Astrocyte (in vitro differentiated cells and primary cell): ENCODE measurements around the gene SVBP. TPM values are rescaled to one million over a fixed set of nuclear protein-coding genes. Genes with fewer than 3 reads are reported as not detected.

Experiments
- DNase-seq: peaks from one replicate; pipeline ENCODE4 v3.0.0-alpha.2; 2010; ENCODE audit warnings: low read depth
- FAIRE-seq: peaks from 2 replicates; lab custom pipeline; 2011; peaks lifted over from hg19 to GRCh38; lab: Jason Lieb, UNC
- H2AFZ ChIP-seq: 2 replicates; pipeline ENCODE4 v1.6.0; 2012; ENCODE audit warnings: low read depth, low read length, inconsistent platforms
- H3K27ac ChIP-seq: 2 replicates; pipeline ENCODE4 v1.5.1; 2011; ENCODE audit warnings: low read depth, low read length, inconsistent platforms
- H3K27me3 ChIP-seq: 2 replicates; pipeline ENCODE4 v1.6.0; 2011; ENCODE audit warnings: low read length, inconsistent platforms; ENCODE audit not compliant: insufficient read depth
- H3K36me3 ChIP-seq: 2 replicates; pipeline ENCODE4 v1.5.1; 2011; ENCODE audit warnings: low read length, inconsistent platforms; ENCODE audit not compliant: insufficient read depth
- H3K4me1 ChIP-seq: 2 replicates; pipeline ENCODE4 v1.5.1; 2011; ENCODE audit warnings: low read length, inconsistent platforms; ENCODE audit not compliant: insufficient read depth
- H3K4me2 ChIP-seq: 2 replicates; pipeline ENCODE4 v1.6.0; 2012; ENCODE audit warnings: low read length, inconsistent platforms
- H3K4me3 ChIP-seq: 2 replicates; pipeline ENCODE4 v1.5.1; 2011; ENCODE audit warnings: low read depth, mild to moderate bottlenecking, low read length, inconsistent platforms; ENCODE audit not compliant: insufficient read depth
- H3K79me2 ChIP-seq: 2 replicates; pipeline ENCODE4 v1.6.0; 2012; ENCODE audit warnings: mild to moderate bottlenecking, low read length, inconsistent platforms; ENCODE audit not compliant: insufficient read depth
- H3K9ac ChIP-seq: 2 replicates; pipeline ENCODE4 v1.6.0; 2012; ENCODE audit warnings: mild to moderate bottlenecking, low read length, inconsistent platforms
- H3K9me3 ChIP-seq: 2 replicates; pipeline ENCODE4 v1.5.1; 2012; ENCODE audit warnings: low read depth, mild to moderate bottlenecking, low read length, inconsistent platforms; ENCODE audit not compliant: insufficient read depth
- H4K20me1 ChIP-seq: 2 replicates; pipeline ENCODE4 v1.6.0; 2012; ENCODE audit warnings: low read length, inconsistent platforms; ENCODE audit not compliant: insufficient read depth
- H3K27ac Mint-ChIP-seq: one replicate; pipeline ENCODE4 v1.8.0; 2021; ENCODE audit warnings: mild to moderate bottlenecking, mixed read lengths; ENCODE audit not compliant: unreplicated experiment
- H3K27me3 Mint-ChIP-seq: one replicate; pipeline ENCODE4 v1.8.0; 2021; ENCODE audit warnings: low read depth, mixed read lengths; ENCODE audit not compliant: unreplicated experiment
- H3K36me3 Mint-ChIP-seq: one replicate; pipeline ENCODE4 v1.8.0; 2021; ENCODE audit warnings: low read depth, mixed read lengths; ENCODE audit not compliant: unreplicated experiment
- H3K4me1 Mint-ChIP-seq: one replicate; pipeline ENCODE4 v1.8.0; 2021; ENCODE audit warnings: low read depth, mixed read lengths; ENCODE audit not compliant: unreplicated experiment
- H3K4me3 Mint-ChIP-seq: one replicate; pipeline ENCODE4 v1.8.0; 2021; ENCODE audit warnings: mild to moderate bottlenecking, moderate library complexity, mixed read lengths; ENCODE audit not compliant: unreplicated experiment
- H3K9me3 Mint-ChIP-seq: one replicate; pipeline ENCODE4 v1.8.0; 2021; ENCODE audit warnings: mild to moderate bottlenecking, mixed read lengths; ENCODE audit not compliant: unreplicated experiment
- EZH2 ChIP-seq: IDR thresholded peaks from 2 replicates; pipeline ENCODE4 v1.6.1; 2012; ENCODE audit warnings: mild to moderate bottlenecking, low read length, inconsistent platforms; ENCODE audit not compliant: insufficient read depth
- total RNA-seq: library from RNA; stranded (reverse); gene quantifications from 2 replicates; pipeline ENCODE4 v1.2.1, GENCODE V29; 2021
- TF ChIP-seq, protein P1 (sequence below): IDR thresholded peaks from 2 replicates; pipeline ENCODE4 v1.5.1; 2011; ENCODE audit warnings: low read depth, mild to moderate bottlenecking, inconsistent platforms, low read length, moderate library complexity; ENCODE audit not compliant: insufficient read depth

The SVBP gene
- total RNA-seq, 1 donor from 2014 or later: 28.1 TPM

GRCh38 chr1:42847721-42848460 is 30.7 kb upstream of the SVBP start:
- no peak overlapping the region for H3K27ac Mint-ChIP-seq
- TF ChIP-seq, protein P1, sequence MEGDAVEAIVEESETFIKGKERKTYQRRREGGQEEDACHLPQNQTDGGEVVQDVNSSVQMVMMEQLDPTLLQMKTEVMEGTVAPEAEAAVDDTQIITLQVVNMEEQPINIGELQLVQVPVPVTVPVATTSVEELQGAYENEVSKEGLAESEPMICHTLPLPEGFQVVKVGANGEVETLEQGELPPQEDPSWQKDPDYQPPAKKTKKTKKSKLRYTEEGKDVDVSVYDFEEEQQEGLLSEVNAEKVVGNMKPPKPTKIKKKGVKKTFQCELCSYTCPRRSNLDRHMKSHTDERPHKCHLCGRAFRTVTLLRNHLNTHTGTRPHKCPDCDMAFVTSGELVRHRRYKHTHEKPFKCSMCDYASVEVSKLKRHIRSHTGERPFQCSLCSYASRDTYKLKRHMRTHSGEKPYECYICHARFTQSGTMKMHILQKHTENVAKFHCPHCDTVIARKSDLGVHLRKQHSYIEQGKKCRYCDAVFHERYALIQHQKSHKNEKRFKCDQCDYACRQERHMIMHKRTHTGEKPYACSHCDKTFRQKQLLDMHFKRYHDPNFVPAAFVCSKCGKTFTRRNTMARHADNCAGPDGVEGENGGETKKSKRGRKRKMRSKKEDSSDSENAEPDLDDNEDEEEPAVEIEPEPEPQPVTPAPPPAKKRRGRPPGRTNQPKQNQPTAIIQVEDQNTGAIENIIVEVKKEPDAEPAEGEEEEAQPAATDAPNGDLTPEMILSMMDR: no peak
- no peak for TF ChIP-seq EZH2

DNA sequence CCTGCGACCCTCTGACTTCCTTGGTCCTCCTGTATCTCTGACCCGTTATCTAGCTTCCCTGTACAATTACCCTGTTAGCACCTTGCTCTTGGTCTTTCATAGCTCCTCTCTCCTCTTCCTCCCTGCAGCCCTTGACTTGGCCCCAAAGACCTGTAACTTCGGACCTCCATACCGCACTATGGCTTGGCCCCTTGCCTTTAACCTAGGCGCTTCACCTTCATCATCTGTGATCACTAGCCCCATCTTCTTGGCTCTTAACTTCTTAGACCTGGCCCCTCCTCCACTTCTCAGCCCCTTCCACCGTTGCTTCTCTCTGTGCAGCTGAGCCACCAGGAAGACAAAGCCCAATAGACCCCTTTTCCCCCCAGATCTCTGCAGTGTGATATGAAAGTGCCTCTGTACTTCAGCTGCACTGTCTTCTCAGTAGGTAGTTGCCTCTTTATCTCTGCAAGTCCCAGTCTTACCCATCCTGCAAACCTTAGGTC is 30.0 kb upstream of the SVBP start:
- H3K9ac ChIP-seq: peak overlapping the region; percentile 88
- DNase-seq (no peak), FAIRE-seq (no peak)
- TF ChIP-seq EZH2: no peak
- TF ChIP-seq, protein P1: no peak
- peaks cover 19% of the 10 kb centered on the region for H3K36me3 ChIP-seq
- H3K27me3 ChIP-seq: no peaks in the 10 kb centered on the region
- peaks cover 28% of the 10 kb centered on the region for H3K79me2 ChIP-seq
- H3K4me3 ChIP-seq: peak overlapping the region; percentile 89
- Mint-ChIP-seq H3K9me3 (no peaks in the 10 kb centered on the region), H3K27me3 (no peaks in the 10 kb centered on the region), H3K27ac (peak overlapping the region; percentile 68), H3K4me1 (peaks cover 13% of the 10 kb centered on the region), H3K4me3 (peak overlapping the region; percentile 96), H3K36me3 (peaks cover 23% of the 10 kb centered on the region)
- H3K4me1 ChIP-seq: peaks cover 8% of the 10 kb centered on the region
- peak overlapping the region; percentile 31 for H3K27ac ChIP-seq
- peaks cover 13% of the 10 kb centered on the region for H3K9me3 ChIP-seq
- H4K20me1 ChIP-seq: peaks cover 8% of the 10 kb centered on the region
- H3K4me2 ChIP-seq: peak overlapping the region; percentile 100
- H2AFZ ChIP-seq: peak overlapping the region; percentile 96

More at GRCh38 chr1:42847721-42848460, 30.7 kb upstream of the SVBP start:
- H3K9me3 Mint-ChIP-seq: no peaks in the 10 kb centered on the region
- no peak overlapping the region for H2AFZ ChIP-seq
- H3K9ac ChIP-seq: no peak overlapping the region
- FAIRE-seq: no peak
- peak overlapping the region; percentile 100 for H3K4me2 ChIP-seq
- H3K79me2 ChIP-seq: peaks cover 28% of the 10 kb centered on the region
- peaks cover 8% of the 10 kb centered on the region for H4K20me1 ChIP-seq
- peaks cover 8% of the 10 kb centered on the region for H3K4me1 ChIP-seq
- no peak for DNase-seq
- H3K4me3 Mint-ChIP-seq: peak overlapping the region; percentile 96
- peaks cover 16% of the 10 kb centered on the region for H3K9me3 ChIP-seq
- H3K36me3 ChIP-seq: peaks cover 19% of the 10 kb centered on the region
- no peak overlapping the region for H3K27ac ChIP-seq
- H3K36me3 Mint-ChIP-seq: peaks cover 21% of the 10 kb centered on the region
- peaks cover 19% of the 10 kb centered on the region for H3K4me1 Mint-ChIP-seq
- no peaks in the 10 kb centered on the region for H3K27me3 Mint-ChIP-seq
- H3K4me3 ChIP-seq: no peak overlapping the region
- no peaks in the 10 kb centered on the region for H3K27me3 ChIP-seq
